Measurements from ENCODE around the gene TEAD1. TPM values are rescaled to one million over a fixed set of nuclear protein-coding genes. Genes with fewer than 3 reads are reported as not detected.

Gene TEAD1
- total and polyA plus RNA-seq, 2 experiments from 2014 or later: 24.5 to 103 TPM

DNA sequence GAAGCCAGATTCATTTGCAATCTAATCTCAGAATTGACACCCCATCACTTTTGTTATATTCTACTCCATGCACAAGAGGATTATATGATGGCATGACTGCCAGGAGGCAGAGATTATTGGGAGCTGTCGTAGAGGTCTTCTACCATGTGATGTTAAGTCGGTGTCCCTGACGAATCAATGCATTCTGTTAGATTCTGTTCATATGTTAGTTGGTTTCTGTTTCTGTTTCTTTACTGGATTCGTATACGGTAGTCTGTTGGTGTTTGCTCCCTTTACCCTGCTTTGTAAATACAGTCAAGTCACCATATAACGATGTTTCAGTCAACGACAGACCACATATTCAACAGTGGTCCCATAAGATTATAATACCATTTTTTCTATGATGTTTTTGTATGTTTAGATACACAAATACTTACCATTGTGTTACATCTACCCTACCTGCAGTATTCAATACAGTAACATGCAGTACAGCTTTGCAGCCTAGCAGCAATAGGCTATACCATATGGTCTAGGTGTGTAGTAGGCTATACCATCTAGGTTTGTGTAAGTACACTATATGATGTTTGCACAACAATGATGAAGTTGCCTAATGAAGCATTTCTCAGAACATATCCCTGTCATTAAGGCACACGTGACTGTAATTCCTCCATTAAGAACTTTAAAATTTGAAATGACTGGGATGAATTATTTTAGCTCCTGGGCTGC is 312.1 kb downstream of the TEAD1 start (continued):
- TF ChIP-seq, protein P1, sequence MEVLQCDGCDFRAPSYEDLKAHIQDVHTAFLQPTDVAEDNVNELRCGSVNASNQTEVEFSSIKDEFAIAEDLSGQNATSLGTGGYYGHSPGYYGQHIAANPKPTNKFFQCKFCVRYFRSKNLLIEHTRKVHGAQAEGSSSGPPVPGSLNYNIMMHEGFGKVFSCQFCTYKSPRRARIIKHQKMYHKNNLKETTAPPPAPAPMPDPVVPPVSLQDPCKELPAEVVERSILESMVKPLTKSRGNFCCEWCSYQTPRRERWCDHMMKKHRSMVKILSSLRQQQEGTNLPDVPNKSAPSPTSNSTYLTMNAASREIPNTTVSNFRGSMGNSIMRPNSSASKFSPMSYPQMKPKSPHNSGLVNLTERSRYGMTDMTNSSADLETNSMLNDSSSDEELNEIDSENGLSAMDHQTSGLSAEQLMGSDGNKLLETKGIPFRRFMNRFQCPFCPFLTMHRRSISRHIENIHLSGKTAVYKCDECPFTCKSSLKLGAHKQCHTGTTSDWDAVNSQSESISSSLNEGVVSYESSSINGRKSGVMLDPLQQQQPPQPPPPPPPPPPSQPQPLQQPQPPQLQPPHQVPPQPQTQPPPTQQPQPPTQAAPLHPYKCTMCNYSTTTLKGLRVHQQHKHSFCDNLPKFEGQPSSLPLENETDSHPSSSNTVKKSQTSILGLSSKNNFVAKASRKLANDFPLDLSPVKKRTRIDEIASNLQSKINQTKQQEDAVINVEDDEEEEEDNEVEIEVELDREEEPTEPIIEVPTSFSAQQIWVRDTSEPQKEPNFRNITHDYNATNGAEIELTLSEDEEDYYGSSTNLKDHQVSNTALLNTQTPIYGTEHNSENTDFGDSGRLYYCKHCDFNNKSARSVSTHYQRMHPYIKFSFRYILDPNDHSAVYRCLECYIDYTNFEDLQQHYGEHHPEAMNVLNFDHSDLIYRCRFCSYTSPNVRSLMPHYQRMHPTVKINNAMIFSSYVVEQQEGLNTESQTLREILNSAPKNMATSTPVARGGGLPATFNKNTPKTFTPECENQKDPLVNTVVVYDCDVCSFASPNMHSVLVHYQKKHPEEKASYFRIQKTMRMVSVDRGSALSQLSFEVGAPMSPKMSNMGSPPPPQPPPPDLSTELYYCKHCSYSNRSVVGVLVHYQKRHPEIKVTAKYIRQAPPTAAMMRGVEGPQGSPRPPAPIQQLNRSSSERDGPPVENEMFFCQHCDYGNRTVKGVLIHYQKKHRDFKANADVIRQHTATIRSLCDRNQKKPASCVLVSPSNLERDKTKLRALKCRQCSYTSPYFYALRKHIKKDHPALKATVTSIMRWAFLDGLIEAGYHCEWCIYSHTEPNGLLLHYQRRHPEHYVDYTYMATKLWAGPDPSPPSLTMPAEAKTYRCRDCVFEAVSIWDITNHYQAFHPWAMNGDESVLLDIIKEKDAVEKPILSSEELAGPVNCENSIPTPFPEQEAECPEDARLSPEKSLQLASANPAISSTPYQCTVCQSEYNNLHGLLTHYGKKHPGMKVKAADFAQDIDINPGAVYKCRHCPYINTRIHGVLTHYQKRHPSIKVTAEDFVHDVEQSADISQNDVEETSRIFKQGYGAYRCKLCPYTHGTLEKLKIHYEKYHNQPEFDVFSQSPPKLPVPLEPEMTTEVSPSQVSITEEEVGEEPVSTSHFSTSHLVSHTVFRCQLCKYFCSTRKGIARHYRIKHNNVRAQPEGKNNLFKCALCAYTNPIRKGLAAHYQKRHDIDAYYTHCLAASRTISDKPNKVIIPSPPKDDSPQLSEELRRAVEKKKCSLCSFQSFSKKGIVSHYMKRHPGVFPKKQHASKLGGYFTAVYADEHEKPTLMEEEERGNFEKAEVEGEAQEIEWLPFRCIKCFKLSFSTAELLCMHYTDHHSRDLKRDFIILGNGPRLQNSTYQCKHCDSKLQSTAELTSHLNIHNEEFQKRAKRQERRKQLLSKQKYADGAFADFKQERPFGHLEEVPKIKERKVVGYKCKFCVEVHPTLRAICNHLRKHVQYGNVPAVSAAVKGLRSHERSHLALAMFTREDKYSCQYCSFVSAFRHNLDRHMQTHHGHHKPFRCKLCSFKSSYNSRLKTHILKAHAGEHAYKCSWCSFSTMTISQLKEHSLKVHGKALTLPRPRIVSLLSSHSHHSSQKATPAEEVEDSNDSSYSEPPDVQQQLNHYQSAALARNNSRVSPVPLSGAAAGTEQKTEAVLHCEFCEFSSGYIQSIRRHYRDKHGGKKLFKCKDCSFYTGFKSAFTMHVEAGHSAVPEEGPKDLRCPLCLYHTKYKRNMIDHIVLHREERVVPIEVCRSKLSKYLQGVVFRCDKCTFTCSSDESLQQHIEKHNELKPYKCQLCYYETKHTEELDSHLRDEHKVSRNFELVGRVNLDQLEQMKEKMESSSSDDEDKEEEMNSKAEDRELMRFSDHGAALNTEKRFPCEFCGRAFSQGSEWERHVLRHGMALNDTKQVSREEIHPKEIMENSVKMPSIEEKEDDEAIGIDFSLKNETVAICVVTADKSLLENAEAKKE (CRISPR knock-in tag; IDR thresholded peaks at IDR 0.05): no peak
- TF ChIP-seq EZH2 (IDR thresholded peaks at IDR 0.05; ENCODE audit: low read depth, unreplicated experiment): no peak

DNA sequence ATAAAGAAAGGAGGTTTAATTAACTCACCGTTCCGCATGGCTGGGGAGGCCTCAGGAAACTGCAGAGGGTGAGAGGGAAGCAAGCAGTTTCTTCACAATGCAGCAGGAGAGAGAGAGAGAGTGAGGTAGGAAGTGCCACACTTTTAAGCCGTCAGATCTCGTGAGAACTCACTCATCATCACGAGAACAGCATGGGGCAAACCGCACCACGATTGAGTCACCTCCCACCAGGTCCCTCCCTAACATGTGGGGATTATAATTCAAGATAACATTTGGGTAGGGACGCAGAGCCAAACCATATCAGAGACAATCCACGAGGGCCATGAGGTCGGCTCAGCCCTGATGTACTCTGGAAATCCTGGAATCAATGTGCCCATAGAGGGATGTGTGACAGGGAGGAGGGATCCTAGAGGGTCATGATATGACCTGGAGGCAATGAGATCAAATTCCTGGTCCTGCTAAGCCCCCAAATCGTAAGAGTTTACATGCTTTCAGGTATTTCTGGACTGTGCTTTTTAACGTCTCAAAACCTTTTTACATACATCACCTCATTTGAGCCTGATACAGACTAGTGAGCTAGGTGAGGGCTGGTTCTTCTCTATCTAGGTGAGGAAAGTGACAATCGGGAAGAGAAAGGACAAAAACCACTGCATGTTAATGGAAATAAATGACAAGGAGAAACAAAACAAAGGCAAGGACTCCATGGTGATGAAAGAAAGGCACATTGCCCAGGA is 315.4 kb downstream of the TEAD1 start:
- Histone ChIP-seq H4K20me1 (replicated peaks; ENCODE audit: insufficient read depth) (no peaks in the 10 kb centered on the region), H3K9me2 (ENCODE audit: insufficient read depth) (peaks cover 5% of the 10 kb centered on the region; the same call in 1 of the 2 replicates), H2AFZ (0 out of 2 replicates have a peak overlapping the region, but pooled peaks have one; percentile 60), H3K36me3 (ENCODE audit: insufficient read depth) (no peaks in the 10 kb centered on the region), H3K27ac (ENCODE audit: low read depth) (no peak overlapping the region), H3K79me2 (replicated peaks; ENCODE audit: insufficient read depth) (no peaks in the 10 kb centered on the region), H3F3A (replicated peaks; ENCODE audit: low read depth) (no peaks in the 10 kb centered on the region), H3K4me3 (no peak overlapping the region), H3K4me1 (ENCODE audit: insufficient read depth) (no peaks in the 10 kb centered on the region), H3K27me3 (ENCODE audit: insufficient read depth) (no peaks in the 10 kb centered on the region), H3K4me2 (no peak overlapping the region)
- Mint-ChIP-seq H3K36me3 (ENCODE audit: low read depth) (no peaks in the 10 kb centered on the region), H3K27ac (no peak overlapping the region), H3K4me3 (no peak overlapping the region), H3K27me3 (ENCODE audit: insufficient read depth, low read depth, poor library complexity) (no peaks in the 10 kb centered on the region), H3K9me3 (no peaks in the 10 kb centered on the region; the same call in 2 of the 3 replicates), H3K4me1 (no peaks in the 10 kb centered on the region)
- DNase-seq (ENCODE audit: low spot score) (no peak), ATAC-seq (no peak)
- no peak for TF ChIP-seq ZNF114 (CRISPR knock-in tag; IDR thresholded peaks at IDR 0.05)
- TF ChIP-seq, protein P2, sequence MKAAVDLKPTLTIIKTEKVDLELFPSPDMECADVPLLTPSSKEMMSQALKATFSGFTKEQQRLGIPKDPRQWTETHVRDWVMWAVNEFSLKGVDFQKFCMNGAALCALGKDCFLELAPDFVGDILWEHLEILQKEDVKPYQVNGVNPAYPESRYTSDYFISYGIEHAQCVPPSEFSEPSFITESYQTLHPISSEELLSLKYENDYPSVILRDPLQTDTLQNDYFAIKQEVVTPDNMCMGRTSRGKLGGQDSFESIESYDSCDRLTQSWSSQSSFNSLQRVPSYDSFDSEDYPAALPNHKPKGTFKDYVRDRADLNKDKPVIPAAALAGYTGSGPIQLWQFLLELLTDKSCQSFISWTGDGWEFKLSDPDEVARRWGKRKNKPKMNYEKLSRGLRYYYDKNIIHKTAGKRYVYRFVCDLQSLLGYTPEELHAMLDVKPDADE (IDR thresholded peaks at IDR 0.05): no peak
